HEK293 (cell line): ENCODE measurements around the gene CANT1.

Experiments used
- CTCF ChIA-PET: fragments of 350-600 bp; formaldehyde crosslinking; extraction: SDS; loops from one replicate; lab custom pipeline; 2021; ENCODE audit warnings: antibody characterized with exemption; lab: Yijun Ruan, JAX
- POLR2A ChIA-PET: fragments of 300-600 bp; formaldehyde crosslinking; extraction: SDS; loops from one replicate; lab custom pipeline; 2020; ENCODE audit warnings: antibody characterized with exemption, inconsistent platforms; lab: Yijun Ruan, JAX
- H3K27ac ChIP-seq: fragments of 200-500 bp; sonication (Bioruptor generic); 2 replicates; pipeline ENCODE4 v1.5.1; 2014; ENCODE audit warnings: low read depth, low read length, control low read depth, inconsistent platforms; ENCODE audit errors: extremely low read depth
- H3K36me3 ChIP-seq, 2 experiments: fragments of 200-500 bp in 1 of 2; sonication (Bioruptor generic) in 1 of 2; 1 replicate in 1 of 2; 2 replicates in 1 of 2; pipeline ENCODE4 v1.5.1; 2014 to 2017; ENCODE audit warnings: inconsistent platforms in 2 of 2, low read length in 2 of 2; ENCODE audit not compliant: control insufficient read depth in 2 of 2, insufficient read depth in 1 of 2
- H3K4me1 ChIP-seq: fragments of 200-500 bp; sonication (Bioruptor generic); 2 replicates; pipeline ENCODE4 v1.5.1; 2014; ENCODE audit warnings: mild to moderate bottlenecking, low read length, inconsistent platforms; ENCODE audit not compliant: control insufficient read depth, insufficient read depth
- H3K4me3 ChIP-seq: 2 replicates; pipeline ENCODE4 v1.5.1; 2011; ENCODE audit warnings: low read depth, mild to moderate bottlenecking, control low read depth, low read length, moderate library complexity
- H3K9me3 ChIP-seq: fragments of 200-500 bp; sonication (Bioruptor generic); 2 replicates; pipeline ENCODE4 v1.5.1; 2014; ENCODE audit warnings: low read depth, low read length, inconsistent platforms; ENCODE audit not compliant: control insufficient read depth, insufficient read depth
- HOXD13 ChIP-seq: sonication (generic); formaldehyde crosslinking; IDR thresholded peaks from 2 replicates; pipeline ENCODE4 v1.8.0; 2022; ENCODE audit warnings: missing genetic modification reagents, borderline replicate concordance
- IKZF3 ChIP-seq: fragments of 450-650 bp; IDR thresholded peaks from 2 replicates; pipeline ENCODE4 v1.5.0; 2018; ENCODE audit warnings: missing biosample characterization, mild to moderate bottlenecking, missing genetic modification characterization, moderate library complexity
- KLF16 ChIP-seq: fragments of 450-650 bp; formaldehyde crosslinking; IDR thresholded peaks from 2 replicates; pipeline ENCODE4 v1.5.1; 2017; ENCODE audit warnings: missing biosample characterization, missing genetic modification characterization
- SCRT2 ChIP-seq: fragments of 450-650 bp; formaldehyde crosslinking; IDR thresholded peaks from 2 replicates; pipeline ENCODE4 v1.5.1; 2016; ENCODE audit warnings: missing biosample characterization, missing genetic modification characterization
- ZBTB48 ChIP-seq: fragments of 450-650 bp; formaldehyde crosslinking; IDR thresholded peaks from 2 replicates; pipeline ENCODE4 v1.5.1; 2016; ENCODE audit warnings: missing biosample characterization, missing genetic modification characterization
- ZEB2 ChIP-seq: fragments of 450-650 bp; formaldehyde crosslinking; IDR thresholded peaks from 2 replicates; pipeline ENCODE4 v1.5.1; 2016; ENCODE audit warnings: missing biosample characterization, missing genetic modification characterization
- ZFHX2 ChIP-seq: fragments of 450-650 bp; formaldehyde crosslinking; conservative IDR thresholded peaks from 2 replicates; pipeline ENCODE4 v1.5.1; 2016; ENCODE audit warnings: missing biosample characterization, missing genetic modification characterization
- ZFP37 ChIP-seq: fragments of 450-650 bp; formaldehyde crosslinking; IDR thresholded peaks from 2 replicates; pipeline ENCODE4 v1.5.1; 2016; ENCODE audit warnings: missing biosample characterization, missing genetic modification characterization
- ZNF121 ChIP-seq: fragments of 450-650 bp; formaldehyde crosslinking; IDR thresholded peaks from 2 replicates; pipeline ENCODE4 v1.5.1; 2016; ENCODE audit warnings: missing biosample characterization, missing genetic modification characterization
- ZNF138 ChIP-seq: fragments of 450-650 bp; formaldehyde crosslinking; IDR thresholded peaks from 2 replicates; pipeline ENCODE4 v1.5.1; 2016; ENCODE audit warnings: missing biosample characterization, missing genetic modification characterization, borderline replicate concordance
- ZNF473 ChIP-seq: fragments of 450-650 bp; formaldehyde crosslinking; IDR thresholded peaks from 2 replicates; pipeline ENCODE4 v1.5.1; 2017; ENCODE audit warnings: missing biosample characterization, missing genetic modification characterization
- ZNF510 ChIP-seq: fragments of 450-650 bp; formaldehyde crosslinking; IDR thresholded peaks from 2 replicates; pipeline ENCODE4 v1.5.1; 2018; ENCODE audit warnings: mild to moderate bottlenecking, missing genetic modification characterization, missing biosample characterization; ENCODE audit not compliant: insufficient replicate concordance
- ZNF558 ChIP-seq: fragments of 450-650 bp; formaldehyde crosslinking; IDR thresholded peaks from 2 replicates; pipeline ENCODE4 v1.5.1; 2016; ENCODE audit warnings: missing biosample characterization, missing genetic modification characterization
- ZNF600 ChIP-seq: fragments of 450-650 bp; formaldehyde crosslinking; IDR thresholded peaks from 2 replicates; pipeline ENCODE4 v1.5.1; 2016; ENCODE audit warnings: missing biosample characterization, missing genetic modification characterization
- ZNF654 ChIP-seq: fragments of 450-650 bp; formaldehyde crosslinking; IDR thresholded peaks from 2 replicates; pipeline ENCODE4 v1.5.1; 2016; ENCODE audit warnings: low read depth, missing biosample characterization, missing genetic modification characterization
- ZNF791 ChIP-seq: fragments of 450-650 bp; formaldehyde crosslinking; IDR thresholded peaks from 2 replicates; pipeline ENCODE4 v1.5.1; 2016; ENCODE audit warnings: missing biosample characterization, missing genetic modification characterization
- TF ChIP-seq, protein P1 (sequence below): fragments of 450-650 bp; formaldehyde crosslinking; IDR thresholded peaks from 2 replicates; pipeline ENCODE4 v1.5.1; 2016; ENCODE audit warnings: missing biosample characterization, missing genetic modification characterization
- TF ChIP-seq, protein P2 (sequence below): fragments of 450-650 bp; formaldehyde crosslinking; IDR thresholded peaks from 2 replicates; pipeline ENCODE4 v1.5.1; 2016; ENCODE audit warnings: missing biosample characterization, missing genetic modification characterization
- TF ChIP-seq, protein P3 (sequence below): fragments of 450-650 bp; formaldehyde crosslinking; IDR thresholded peaks from 2 replicates; pipeline ENCODE4 v1.5.1; 2016; ENCODE audit warnings: missing biosample characterization, missing genetic modification characterization

Gene CANT1

DNA sequence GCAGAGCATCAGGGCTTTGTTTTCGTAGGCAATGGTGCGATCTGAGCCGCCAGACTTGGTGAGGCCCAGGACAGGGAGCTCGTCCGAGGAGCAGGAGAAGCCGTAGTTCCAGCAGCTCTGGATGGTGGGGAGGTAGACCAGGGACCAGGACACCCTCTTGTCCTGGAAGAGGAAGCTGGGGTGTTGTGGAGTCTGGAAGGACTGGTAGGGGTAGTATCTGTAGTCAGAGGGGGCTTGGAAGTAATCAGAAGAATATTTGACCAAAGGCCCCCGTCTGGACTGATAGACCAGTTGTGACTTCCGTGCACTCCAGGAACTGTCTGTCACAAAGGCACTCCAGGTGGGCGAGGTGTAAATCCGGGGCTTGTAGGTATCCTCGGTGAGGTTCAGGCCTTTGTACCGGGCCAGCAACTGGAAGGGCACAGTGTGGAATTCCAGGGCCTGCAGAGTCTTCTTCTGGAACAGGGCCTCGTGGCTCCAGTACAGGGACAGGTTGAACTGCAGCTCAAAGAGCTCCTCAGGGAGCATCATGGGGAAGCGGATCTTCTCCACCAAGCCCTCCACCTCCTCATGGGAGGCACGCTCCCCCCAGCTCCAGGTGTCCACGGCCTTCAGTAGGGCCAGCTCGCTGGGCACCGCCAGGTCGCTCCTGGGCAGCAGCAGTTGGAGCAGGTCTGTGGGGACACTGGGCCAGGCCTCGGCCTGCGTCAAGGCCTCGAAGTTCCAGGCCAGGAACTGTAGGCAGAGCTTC lies 37.6 kb downstream of the CANT1 start:
- no peak overlapping the region for H3K27ac ChIP-seq
- ChIA-PET POLR2A (interaction anchor here (0.9 to 3.5 kb wide), 3 partner anchors 88 to 131 kb away, joined by 3 to 17 read pairs (median 3); no protein-coding TSS in a partner anchor), CTCF (interaction anchor here (0.5 to 5.0 kb wide), 54 partner anchors 9 to 827 kb away, joined by 3 to 72 read pairs (median 5); partner anchors contain the start of gene LGALS3BP)
- no peak overlapping the region for H3K4me3 ChIP-seq
- H3K4me1 ChIP-seq = peaks cover 8% of the 10 kb centered on the region
- H3K36me3 ChIP-seq = peaks cover 15 to 89% of the 10 kb centered on the region in 2 experiments; a peak in 2 of 3 replicates
- H3K9me3 ChIP-seq = no peaks in the 10 kb centered on the region
- TF ChIP-seq ZNF473 (tag by site-specific recombination) (no peak), ZNF600 (tag by site-specific recombination) (peak; percentile 92), IKZF3 (tag by site-specific recombination) (no peak)

DNA sequence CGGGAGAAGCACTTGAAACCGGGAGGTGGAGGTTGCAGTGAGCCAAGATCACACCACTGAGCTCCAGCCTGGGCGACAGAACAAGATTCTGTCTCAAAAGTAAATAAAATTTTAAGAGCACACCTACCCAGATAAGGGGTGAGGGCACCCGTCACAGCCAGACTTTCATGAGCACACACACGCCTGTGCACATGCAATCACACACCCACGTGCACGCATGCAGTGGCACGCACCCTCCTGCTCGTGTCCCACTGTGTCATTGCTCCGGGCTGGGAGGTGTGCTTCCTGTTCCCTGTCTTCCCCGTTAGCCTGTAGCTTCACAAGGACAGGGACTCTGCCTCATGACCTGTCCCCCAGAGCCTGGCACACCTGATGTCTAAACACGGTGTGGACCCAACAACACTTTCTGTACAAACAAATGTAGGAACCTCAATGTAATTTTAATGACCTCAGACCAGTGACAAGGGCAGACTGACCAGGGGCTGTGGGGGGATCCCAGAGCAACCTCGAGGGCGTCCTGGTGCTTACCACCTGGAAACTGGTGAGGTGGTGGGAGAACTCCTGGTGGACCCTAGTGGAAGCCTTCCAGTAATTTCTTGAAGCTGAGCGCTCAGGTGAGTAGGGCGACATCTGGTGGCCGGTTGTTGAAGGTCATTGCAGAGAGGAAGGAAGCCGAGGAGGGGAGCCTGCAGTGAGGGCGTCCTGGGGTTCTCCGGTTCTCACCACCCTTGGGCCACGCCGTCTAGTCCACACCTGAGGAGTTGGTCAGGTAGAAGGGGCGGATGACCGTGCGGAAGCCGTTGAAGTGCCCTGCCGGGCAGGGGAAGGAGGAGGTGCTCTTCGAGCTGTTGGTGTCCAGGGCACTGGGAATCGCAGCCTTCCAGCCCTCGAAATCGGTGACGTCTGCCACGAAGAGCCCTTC lies 38.5 kb downstream of the CANT1 start:
- Histone ChIP-seq H3K4me1 (peaks cover 5% of the 10 kb centered on the region), H3K27ac (no peak overlapping the region), H3K36me3 (peaks cover 15 to 87% of the 10 kb centered on the region in 2 experiments; a peak in 2 of 3 replicates), H3K4me3 (no peak overlapping the region), H3K9me3 (no peaks in the 10 kb centered on the region)
- POLR2A ChIA-PET = interaction anchor here (0.9 to 3.5 kb wide), 3 partner anchors 87 to 130 kb away, joined by 3 to 17 read pairs (median 3); no protein-coding TSS in a partner anchor
- CTCF ChIA-PET = interaction anchor here (0.5 to 5.0 kb wide), 59 partner anchors 10 to 826 kb away, joined by 3 to 72 read pairs (median 5); partner anchors contain the start of gene LGALS3BP
- TF ChIP-seq, protein P1, sequence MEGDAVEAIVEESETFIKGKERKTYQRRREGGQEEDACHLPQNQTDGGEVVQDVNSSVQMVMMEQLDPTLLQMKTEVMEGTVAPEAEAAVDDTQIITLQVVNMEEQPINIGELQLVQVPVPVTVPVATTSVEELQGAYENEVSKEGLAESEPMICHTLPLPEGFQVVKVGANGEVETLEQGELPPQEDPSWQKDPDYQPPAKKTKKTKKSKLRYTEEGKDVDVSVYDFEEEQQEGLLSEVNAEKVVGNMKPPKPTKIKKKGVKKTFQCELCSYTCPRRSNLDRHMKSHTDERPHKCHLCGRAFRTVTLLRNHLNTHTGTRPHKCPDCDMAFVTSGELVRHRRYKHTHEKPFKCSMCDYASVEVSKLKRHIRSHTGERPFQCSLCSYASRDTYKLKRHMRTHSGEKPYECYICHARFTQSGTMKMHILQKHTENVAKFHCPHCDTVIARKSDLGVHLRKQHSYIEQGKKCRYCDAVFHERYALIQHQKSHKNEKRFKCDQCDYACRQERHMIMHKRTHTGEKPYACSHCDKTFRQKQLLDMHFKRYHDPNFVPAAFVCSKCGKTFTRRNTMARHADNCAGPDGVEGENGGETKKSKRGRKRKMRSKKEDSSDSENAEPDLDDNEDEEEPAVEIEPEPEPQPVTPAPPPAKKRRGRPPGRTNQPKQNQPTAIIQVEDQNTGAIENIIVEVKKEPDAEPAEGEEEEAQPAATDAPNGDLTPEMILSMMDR = peak; percentile 96
- TF ChIP-seq, protein P2, sequence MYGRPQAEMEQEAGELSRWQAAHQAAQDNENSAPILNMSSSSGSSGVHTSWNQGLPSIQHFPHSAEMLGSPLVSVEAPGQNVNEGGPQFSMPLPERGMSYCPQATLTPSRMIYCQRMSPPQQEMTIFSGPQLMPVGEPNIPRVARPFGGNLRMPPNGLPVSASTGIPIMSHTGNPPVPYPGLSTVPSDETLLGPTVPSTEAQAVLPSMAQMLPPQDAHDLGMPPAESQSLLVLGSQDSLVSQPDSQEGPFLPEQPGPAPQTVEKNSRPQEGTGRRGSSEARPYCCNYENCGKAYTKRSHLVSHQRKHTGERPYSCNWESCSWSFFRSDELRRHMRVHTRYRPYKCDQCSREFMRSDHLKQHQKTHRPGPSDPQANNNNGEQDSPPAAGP = peak; percentile 49; the same call in 1 of the 2 replicates
- TF ChIP-seq, protein P3, sequence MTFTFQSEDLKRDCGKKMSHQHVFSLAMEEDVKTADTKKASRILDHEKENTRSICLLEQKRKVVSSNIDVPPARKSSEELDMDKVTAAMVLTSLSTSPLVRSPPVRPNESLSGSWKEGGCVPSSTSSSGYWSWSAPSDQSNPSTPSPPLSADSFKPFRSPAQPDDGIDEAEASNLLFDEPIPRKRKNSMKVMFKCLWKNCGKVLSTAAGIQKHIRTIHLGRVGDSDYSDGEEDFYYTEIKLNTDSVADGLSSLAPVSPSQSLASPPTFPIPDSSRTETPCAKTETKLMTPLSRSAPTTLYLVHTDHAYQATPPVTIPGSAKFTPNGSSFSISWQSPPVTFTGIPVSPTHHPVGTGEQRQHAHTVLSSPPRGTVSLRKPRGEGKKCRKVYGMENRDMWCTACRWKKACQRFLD (tag by site-specific recombination) = no peak
- TF ChIP-seq ZFP37 (0 out of 2 replicates have a peak, but pooled peaks have one; percentile 51), ZEB2 (tag by site-specific recombination) (peak; percentile 41; the same call in 1 of the 2 replicates), ZNF510 (tag by site-specific recombination) (no peak), ZFHX2 (0 out of 2 replicates have a peak, but pooled peaks have one; percentile 29), ZNF654 (peak; percentile 73)

DNA sequence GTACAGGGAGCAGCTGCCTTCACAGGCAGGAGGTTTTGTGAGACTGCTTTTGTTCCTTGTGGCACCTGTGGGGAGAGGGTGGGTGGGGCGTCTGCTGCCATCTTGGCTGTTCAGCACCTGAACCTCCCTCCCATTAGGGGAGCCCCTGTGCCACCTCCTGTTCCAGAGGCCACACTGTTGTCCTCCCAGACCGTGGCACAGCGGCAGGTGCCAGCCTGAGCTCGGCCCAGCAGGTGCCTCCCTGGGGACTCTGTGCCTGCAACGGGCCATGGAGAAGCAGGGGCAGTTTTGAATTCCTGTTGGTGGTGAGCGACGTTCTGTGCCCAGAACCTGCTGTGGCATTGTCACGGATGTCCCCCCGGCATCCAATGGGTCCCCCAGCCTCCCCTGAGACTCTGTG lies 39.7 kb downstream of the CANT1 start:
- Histone ChIP-seq H3K36me3 (peaks cover 15 to 81% of the 10 kb centered on the region in 2 experiments; a peak in 2 of 3 replicates), H3K4me3 (no peak overlapping the region), H3K9me3 (no peaks in the 10 kb centered on the region), H3K27ac (no peak overlapping the region), H3K4me1 (no peaks in the 10 kb centered on the region)
- TF ChIP-seq ZNF558 (tag by site-specific recombination) (no peak), ZNF791 (tag by site-specific recombination) (no peak), ZBTB48 (tag by site-specific recombination) (no peak), ZNF138 (tag by site-specific recombination) (no peak), KLF16 (tag by site-specific recombination) (no peak), SCRT2 (tag by site-specific recombination) (0 out of 2 replicates have a peak, but pooled peaks have one; percentile 32), ZNF121 (tag by site-specific recombination) (no peak), HOXD13 (no peak)
- ChIA-PET POLR2A (interaction anchor here (0.8 kb wide), 1 partner anchor 10 kb away, joined by 3 read pairs; the partner anchor contains the start of gene LGALS3BP), CTCF (interaction anchor here (0.6 to 5.0 kb wide), 9 partner anchors 8 to 803 kb away, joined by 3 to 72 read pairs (median 11); no protein-coding TSS in a partner anchor)
